Mesenchymal stem cell (in vitro differentiated cells and primary cell): Measurements from ENCODE around the gene TMEM214.

Source experiments
- DNase-seq: peaks from one replicate; pipeline ENCODE4 v3.0.0-alpha.2; 2013
- H2AFZ ChIP-seq: one replicate; pipeline ENCODE4 v1.6.1; 2013; ENCODE audit warnings: low read depth, mild to moderate bottlenecking, control low read depth, inconsistent platforms, low read length, moderate library complexity
- H2AK5ac ChIP-seq: 2 replicates; pipeline ENCODE4 v1.6.1; 2013; ENCODE audit warnings: low read length, moderate library complexity, mild to moderate bottlenecking, inconsistent platforms; ENCODE audit not compliant: severe bottlenecking
- H2BK120ac ChIP-seq: one replicate; pipeline ENCODE4 v1.6.1; 2013; ENCODE audit warnings: low read depth, mild to moderate bottlenecking, inconsistent platforms, low read length, moderate library complexity
- H2BK12ac ChIP-seq, 2 experiments: one replicate each; pipeline ENCODE4 v1.6.1; 2013; ENCODE audit warnings: inconsistent platforms in 2 of 2, low read length in 2 of 2, mild to moderate bottlenecking in 2 of 2, moderate library complexity in 2 of 2, control low read depth in 1 of 2
- H2BK15ac ChIP-seq: one replicate; pipeline ENCODE4 v1.6.1; 2013; ENCODE audit warnings: mild to moderate bottlenecking, low read depth, inconsistent platforms; ENCODE audit not compliant: poor library complexity, severe bottlenecking
- H2BK5ac ChIP-seq: 2 replicates; pipeline ENCODE4 v1.6.1; 2013; ENCODE audit warnings: low read depth, mild to moderate bottlenecking, low read length, control low read depth, inconsistent platforms; ENCODE audit not compliant: poor library complexity, severe bottlenecking
- H3K14ac ChIP-seq, 2 experiments: one replicate each; pipeline ENCODE4 v1.6.1; 2013; ENCODE audit warnings: inconsistent platforms in 2 of 2, low read length in 2 of 2, control low read depth in 1 of 2, mild to moderate bottlenecking in 1 of 2, moderate library complexity in 1 of 2
- H3K18ac ChIP-seq, 2 experiments: one replicate each; pipeline ENCODE4 v1.6.1; 2013; ENCODE audit warnings: inconsistent platforms in 2 of 2, low read length in 2 of 2, control low read depth in 1 of 2, low read depth in 1 of 2, mild to moderate bottlenecking in 1 of 2
- H3K23ac ChIP-seq, 2 experiments: one replicate each; pipeline ENCODE4 v1.6.1; 2013; ENCODE audit warnings: inconsistent platforms in 2 of 2, low read length in 2 of 2, mild to moderate bottlenecking in 2 of 2, moderate library complexity in 2 of 2, control low read depth in 1 of 2
- H3K27ac ChIP-seq: 2 replicates; pipeline ENCODE4 v1.5.1; 2013; ENCODE audit warnings: mild to moderate bottlenecking, moderate library complexity, low read length, control low read depth, inconsistent platforms; ENCODE audit not compliant: poor library complexity, severe bottlenecking
- H3K27me3 ChIP-seq, 2 experiments: 2 replicates each; pipeline versions ENCODE4 v1.6.1 to v1.7.0; 2013; ENCODE audit warnings: low read length in 2 of 2, mild to moderate bottlenecking in 2 of 2, moderate library complexity in 2 of 2, control low read depth in 1 of 2, inconsistent platforms in 1 of 2; ENCODE audit not compliant: control insufficient read depth in 1 of 2, insufficient read depth in 1 of 2
- H3K36me3 ChIP-seq, 2 experiments: 2 replicates each; pipeline versions ENCODE4 v1.6.1 to v1.7.0; 2013; ENCODE audit warnings: low read length in 2 of 2, control low read depth in 1 of 2, inconsistent platforms in 1 of 2, low read depth in 1 of 2, mild to moderate bottlenecking in 1 of 2; ENCODE audit not compliant: insufficient read depth in 2 of 2, control insufficient read depth in 1 of 2
- H3K4ac ChIP-seq, 2 experiments: one replicate each; pipeline ENCODE4 v1.6.1; 2013; ENCODE audit warnings: inconsistent platforms in 2 of 2, low read length in 2 of 2, mild to moderate bottlenecking in 2 of 2, moderate library complexity in 2 of 2, control low read depth in 1 of 2, low read depth in 1 of 2
- H3K4me1 ChIP-seq: 2 replicates; pipeline ENCODE4 v1.6.1; 2013; ENCODE audit warnings: low read depth, low read length, control low read depth; ENCODE audit not compliant: control insufficient read depth, insufficient read depth
- H3K4me2 ChIP-seq: 2 replicates; pipeline ENCODE4 v1.6.1; 2013; ENCODE audit warnings: low read length, mild to moderate bottlenecking, inconsistent platforms; ENCODE audit not compliant: poor library complexity, severe bottlenecking
- H3K4me3 ChIP-seq, 2 experiments: 2 replicates each; pipeline versions ENCODE4 v1.5.1 to v1.7.0; 2013; ENCODE audit warnings: low read length in 2 of 2, mild to moderate bottlenecking in 2 of 2, control low read depth in 1 of 2, low read depth in 1 of 2; ENCODE audit not compliant: insufficient read depth in 1 of 2
- H3K79me1 ChIP-seq: replicated peaks from 2 replicates; pipeline ENCODE4 v1.6.1; 2013; ENCODE audit warnings: mild to moderate bottlenecking, control low read depth, low read length, inconsistent platforms; ENCODE audit not compliant: poor library complexity, severe bottlenecking
- H3K9ac ChIP-seq: 2 replicates; pipeline ENCODE4 v1.7.0; 2013; ENCODE audit warnings: mild to moderate bottlenecking, low read length, moderate library complexity
- H3K9me3 ChIP-seq: 2 replicates; pipeline ENCODE4 v1.7.0; 2013; ENCODE audit warnings: mild to moderate bottlenecking, low read length; ENCODE audit not compliant: control insufficient read depth
- H4K8ac ChIP-seq: one replicate; pipeline ENCODE4 v1.6.1; 2013; ENCODE audit warnings: inconsistent platforms, mild to moderate bottlenecking, low read length, moderate library complexity
- H4K91ac ChIP-seq: one replicate; pipeline ENCODE4 v1.6.1; 2013; ENCODE audit warnings: mild to moderate bottlenecking, low read length, inconsistent platforms
- WGBS: methylation state at CpG from one replicate; pipeline ENCODE4 v1.1.7; 2013; ENCODE audit warnings: mixed read lengths; 5-methylcytosine and 5-hydroxymethylcytosine counted together

The TMEM214 gene

DNA sequence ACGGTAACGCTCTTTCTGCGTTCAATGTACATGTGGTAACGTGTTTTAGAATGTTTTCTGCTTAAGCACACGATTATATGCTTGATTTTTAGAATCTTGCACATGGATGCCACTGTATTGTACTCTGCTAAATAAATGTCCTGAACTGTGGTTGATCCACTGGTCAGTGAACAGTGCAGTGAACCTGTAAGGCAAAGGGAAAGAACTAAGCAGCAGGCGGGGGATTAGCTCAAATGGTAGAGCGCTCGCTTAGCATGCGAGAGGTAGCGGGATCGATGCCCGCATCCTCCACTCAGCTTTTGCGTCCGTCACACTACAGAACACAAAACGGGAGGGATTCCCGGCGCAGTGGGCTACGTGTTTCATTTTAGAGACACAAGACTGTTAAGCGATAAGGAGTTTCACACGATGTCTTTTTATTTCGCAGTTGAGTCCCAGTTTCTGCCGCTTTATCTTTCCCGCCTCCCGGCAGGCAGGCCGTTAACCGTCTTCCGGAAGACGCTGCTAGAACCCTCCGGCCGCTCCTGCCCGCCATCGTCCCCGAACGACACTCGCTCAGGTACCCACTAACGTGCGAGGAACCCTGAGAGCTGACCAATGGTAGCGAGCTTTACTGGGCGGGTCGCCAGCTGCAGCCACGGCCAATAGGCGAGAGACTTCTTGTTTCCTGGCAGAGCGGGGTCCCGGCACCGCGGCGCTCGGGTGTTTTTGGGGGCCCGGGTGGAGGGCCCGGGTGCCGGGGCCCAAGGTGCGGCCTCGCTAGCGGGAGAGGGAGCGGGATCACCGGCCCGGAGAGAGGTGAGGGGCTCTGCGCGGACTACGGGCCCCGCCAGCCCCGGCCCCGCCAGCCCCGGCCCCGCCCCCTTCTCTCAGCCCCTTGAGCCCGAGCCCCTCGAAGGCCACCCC is 18.5 kb downstream of the TMEM214 start, which contains the start of gene AGBL5:
Gene AGBL5, plus strand, starts transcription at position 673 of the 906 bp plus-strand sequence. CDS start 1,291 bp downstream, outside the sequence.
- peak within 1 kb of the TSS; percentile 90 for H3K27ac ChIP-seq
- H3K79me1 ChIP-seq: peaks cover 18% of the 10 kb centered on the region
- H3K9me3 ChIP-seq: no peaks in the 10 kb centered on the region
- H2AK5ac ChIP-seq: no peak within 1 kb of the TSS
- peak within 1 kb of the TSS; percentile 83 for H2AFZ ChIP-seq
- H3K4me1 ChIP-seq: peaks cover 10% of the 10 kb centered on the region
- no peak within 1 kb of the TSS for H2BK120ac ChIP-seq
- H2BK12ac ChIP-seq: peak within 1 kb of the TSS in 1 of 2 experiments; percentile 58
- peak within 1 kb of the TSS; percentile 94 for H3K4me2 ChIP-seq
- peak within 1 kb of the TSS; percentile 41 for H2BK15ac ChIP-seq
- peak within 1 kb of the TSS; percentile 81 to 89 for H3K4me3 ChIP-seq
- H4K8ac ChIP-seq: peak within 1 kb of the TSS; percentile 83
- H3K27me3 ChIP-seq: no peaks in the 10 kb centered on the region
- H3K14ac ChIP-seq: peak within 1 kb of the TSS in 1 of 2 experiments; percentile 98
- H3K4ac ChIP-seq: peak within 1 kb of the TSS; percentile 66 to 99
- peak within 1 kb of the TSS; percentile 89 for H3K9ac ChIP-seq
- H3K36me3 ChIP-seq: peaks cover 26 to 30% of the 10 kb centered on the region in 2 experiments
- H2BK5ac ChIP-seq: no peak within 1 kb of the TSS
- H3K23ac ChIP-seq: peak within 1 kb of the TSS in 1 of 2 experiments; percentile 54
- under 1% methylated on average over 55 of the region's 67 CpGs for WGBS
- DNase-seq: peak; percentile 94
- H3K18ac ChIP-seq: peak within 1 kb of the TSS; percentile 40 to 93
- H4K91ac ChIP-seq: peak within 1 kb of the TSS; percentile 61

GRCh38 chr2:27051902-27052645 is 19.3 kb downstream of the TMEM214 start:
- no peaks in the 10 kb centered on the region for H3K27me3 ChIP-seq

GRCh38 chr2:27053321-27053720 is 20.6 kb downstream of the TMEM214 start:
- Histone ChIP-seq H3K79me1 (peaks cover 21% of the 10 kb centered on the region), H3K23ac (no peak overlapping the region), H3K9ac (no peak overlapping the region), H3K4me2 (no peak overlapping the region), H3K27me3 (no peaks in the 10 kb centered on the region), H2BK12ac (no peak overlapping the region), H2AFZ (no peak overlapping the region), H3K9me3 (no peaks in the 10 kb centered on the region), H3K18ac (no peak overlapping the region), H3K36me3 (peaks cover 33 to 47% of the 10 kb centered on the region in 2 experiments), H2BK5ac (no peak overlapping the region), H3K4me3 (no peak overlapping the region), H2BK120ac (no peak overlapping the region), H4K91ac (no peak overlapping the region), H3K14ac (no peak overlapping the region), H4K8ac (no peak overlapping the region), H2AK5ac (no peak overlapping the region), H3K27ac (no peak overlapping the region), H2BK15ac (no peak overlapping the region), H3K4me1 (peaks cover 10% of the 10 kb centered on the region), H3K4ac (no peak overlapping the region)
- DNase-seq: no peak
- WGBS: 93% methylated on average over 11 of the region's 11 CpGs

More at GRCh38 chr2:27051902-27052645, 19.3 kb downstream of the TMEM214 start:
- Histone ChIP-seq H2AK5ac (no peak overlapping the region), H3K9ac (peak overlapping the region; percentile 89), H3K18ac (peak overlapping the region; percentile 4 to 93), H3K9me3 (no peaks in the 10 kb centered on the region), H3K36me3 (peaks cover 30 to 37% of the 10 kb centered on the region in 2 experiments), H3K4me2 (peak overlapping the region; percentile 94), H4K91ac (peak overlapping the region; percentile 12), H4K8ac (peak overlapping the region; percentile 24), H3K27ac (peak overlapping the region; percentile 24), H3K23ac (peak overlapping the region in 1 of 2 experiments; percentile 54), H3K79me1 (peaks cover 17% of the 10 kb centered on the region), H2BK120ac (no peak overlapping the region), H3K4me3 (peak overlapping the region; percentile 81 to 89), H3K14ac (peak overlapping the region in 1 of 2 experiments; percentile 98), H2AFZ (peak overlapping the region; percentile 83), H3K4ac (peak overlapping the region; percentile 66 to 99), H2BK5ac (no peak overlapping the region), H3K4me1 (peaks cover 10% of the 10 kb centered on the region), H2BK15ac (peak overlapping the region; percentile 41), H2BK12ac (peak overlapping the region in 1 of 2 experiments; percentile 58)
- 5% methylated on average over 21 of the region's 24 CpGs for WGBS
- peak; percentile 20 for DNase-seq
